Erythroblast (primary cell): ENCODE measurements around the gene DIPK1A.

Experiments
- DNase-seq, 2 experiments: peaks; one replicate each; lab custom pipeline; 2025; lab: John Stamatoyannopoulos, UW
- GATA1 ChIP-seq: IDR thresholded peaks from 2 replicates; pipeline ENCODE4 v1.6.1; 2011; ENCODE audit warnings: low read depth, mild to moderate bottlenecking, control low read depth, low read length, moderate library complexity
- POLR2A ChIP-seq: IDR thresholded peaks from 2 replicates; pipeline ENCODE4 v1.6.1; 2011; ENCODE audit warnings: mild to moderate bottlenecking, low read length

DIPK1A gene

DNA sequence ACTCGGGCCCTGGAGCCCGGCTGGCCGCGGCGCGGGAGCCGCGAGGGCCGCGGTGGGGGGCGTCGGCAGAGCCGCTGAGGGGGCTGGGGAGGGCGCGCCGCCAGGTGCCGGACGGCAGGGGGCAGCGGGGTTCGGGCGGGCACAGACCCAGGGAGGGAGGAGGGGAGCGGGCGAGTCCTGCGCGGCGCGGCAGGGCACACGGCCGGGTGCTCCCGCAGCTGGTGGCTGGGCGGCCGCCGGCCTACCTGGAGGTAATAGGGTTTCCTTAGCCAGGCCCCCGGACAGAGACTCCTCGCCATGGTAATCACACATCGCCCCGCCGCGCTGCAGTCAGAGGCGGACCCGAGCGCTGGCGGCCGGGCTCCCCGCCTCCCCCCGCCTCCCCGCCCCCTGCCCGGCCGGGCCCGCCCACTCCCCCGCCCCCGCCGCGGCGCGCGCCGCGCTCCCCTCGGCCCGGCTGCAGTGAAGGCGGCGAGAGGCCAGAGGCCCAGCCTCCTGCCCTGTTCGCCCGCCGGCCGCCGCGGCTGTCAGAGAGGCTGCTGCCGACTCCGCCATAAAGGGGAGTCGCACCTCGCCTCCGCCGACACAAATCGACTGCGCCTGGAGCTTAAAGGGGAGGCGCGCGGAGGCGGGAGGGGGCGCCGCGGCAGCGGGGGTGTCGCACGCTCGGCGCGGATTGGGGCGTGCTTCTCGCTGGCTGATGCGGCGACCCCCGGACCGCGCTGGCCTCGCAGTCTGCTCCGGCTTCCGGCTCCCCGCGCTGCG lies at the start of gene DIPK1A:
DIPK1A (minus strand) TSS at position 332 of the 765 bp plus-strand sequence; CDS start at position 299, 33 bp downstream.
- no peak for TF ChIP-seq POLR2A
- TF ChIP-seq GATA1 = no peak
- DNase-seq = peak; percentile 74 to 77

DNA sequence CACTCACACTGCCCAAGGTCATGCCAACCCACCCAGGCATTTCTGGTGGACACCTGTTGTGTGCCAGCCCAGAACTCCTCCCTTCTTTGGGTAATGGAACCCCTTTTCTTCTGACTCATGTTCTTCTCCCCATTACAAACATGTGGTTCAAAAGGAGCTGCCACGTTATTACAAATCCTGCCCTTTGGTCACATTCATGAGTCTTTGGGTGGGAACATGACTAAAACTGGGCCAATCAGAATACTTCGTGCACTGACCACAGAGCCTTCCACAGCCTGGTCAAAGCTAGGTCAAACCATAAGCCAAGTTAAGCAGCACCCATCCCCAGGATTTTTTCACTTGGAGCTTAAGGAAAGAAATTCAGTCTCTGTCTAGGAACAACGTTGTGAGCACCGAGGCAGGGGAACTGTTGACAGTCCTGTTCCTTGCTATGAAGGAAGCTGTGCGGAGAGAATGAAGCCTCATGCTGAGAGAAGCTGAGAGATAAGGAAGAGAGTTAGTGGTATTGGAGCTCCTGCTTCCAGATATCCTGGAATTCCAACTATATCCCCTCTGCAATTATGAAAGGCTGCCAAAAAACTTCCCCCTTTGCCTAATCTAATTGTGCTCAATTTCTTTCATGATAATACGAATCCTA lies 46.8 kb upstream of the DIPK1A start:
- TF ChIP-seq POLR2A (no peak), GATA1 (no peak)
- DNase-seq = no peak

DNA sequence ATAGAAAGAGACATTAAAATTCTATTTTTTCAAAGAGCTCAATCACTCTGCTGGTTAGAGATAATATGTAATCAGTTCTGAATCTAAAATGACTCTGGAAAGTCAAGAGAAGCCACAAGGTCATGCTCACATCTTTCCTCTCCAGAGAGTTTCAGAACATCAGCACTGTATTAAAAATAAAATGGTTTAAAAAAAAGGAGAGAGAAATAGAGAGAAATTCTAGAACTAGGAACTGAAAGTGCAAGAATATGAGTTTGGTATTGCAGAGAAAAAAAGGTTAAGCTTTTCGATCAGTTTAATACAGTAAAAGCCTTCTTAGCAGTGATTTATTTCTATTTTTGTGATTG lies 44.0 kb upstream of the DIPK1A start:
- TF ChIP-seq GATA1 (no peak), POLR2A (no peak)
- no peak for DNase-seq

DNA sequence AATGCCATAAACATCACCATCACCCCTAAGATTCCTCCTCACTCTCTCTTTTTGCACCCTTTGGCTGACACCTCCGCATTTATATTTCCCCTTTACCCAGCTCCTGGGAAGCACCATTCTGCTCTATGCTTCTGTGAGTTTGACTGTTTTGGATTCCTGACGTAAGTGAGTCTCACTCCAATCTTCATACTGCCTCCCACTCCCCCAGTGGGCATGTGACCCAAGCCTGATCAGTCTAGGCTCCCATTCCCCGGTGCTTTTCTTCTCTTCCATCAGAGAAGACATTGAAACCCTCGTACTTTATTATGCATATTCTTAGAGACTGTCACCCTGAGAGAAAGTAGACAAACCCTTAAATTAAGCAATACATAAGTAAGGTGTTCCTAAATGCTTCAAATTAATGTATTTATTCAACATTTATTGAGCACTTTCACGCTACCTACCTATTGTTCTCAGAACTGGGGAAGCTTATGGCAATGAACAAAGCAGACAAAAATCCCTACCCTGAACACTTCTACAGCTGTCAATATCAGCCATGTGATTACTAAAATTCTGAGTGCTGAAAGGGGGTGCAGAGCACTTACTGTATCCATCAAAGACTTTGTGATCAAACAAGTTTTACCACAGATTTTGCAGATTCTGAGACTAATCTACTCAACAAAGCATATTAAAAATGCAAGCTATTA lies 43.4 kb upstream of the DIPK1A start:
- DNase-seq = no peak
- TF ChIP-seq GATA1 (no peak), POLR2A (no peak)

DNA sequence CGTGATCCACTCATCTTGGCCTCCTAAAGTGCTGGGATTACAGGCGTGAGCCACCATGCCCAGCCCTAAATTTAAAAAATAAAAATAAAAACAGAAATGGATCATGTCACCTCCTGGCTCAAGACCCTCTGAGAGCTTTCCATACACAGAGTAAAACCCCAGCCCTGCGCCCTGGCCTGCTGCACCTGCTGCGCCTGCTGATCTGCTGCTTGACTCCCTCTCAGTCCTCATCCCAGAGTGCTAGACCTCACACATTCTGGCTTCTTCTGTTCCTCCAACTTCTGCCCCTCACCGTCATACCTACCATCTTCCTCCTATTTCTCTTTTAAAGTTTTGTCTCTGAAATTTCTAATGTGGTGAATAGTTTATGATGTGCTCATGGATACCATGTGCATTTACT lies 42.7 kb upstream of the DIPK1A start:
- TF ChIP-seq POLR2A (no peak), GATA1 (no peak)
- no peak for DNase-seq

DNA sequence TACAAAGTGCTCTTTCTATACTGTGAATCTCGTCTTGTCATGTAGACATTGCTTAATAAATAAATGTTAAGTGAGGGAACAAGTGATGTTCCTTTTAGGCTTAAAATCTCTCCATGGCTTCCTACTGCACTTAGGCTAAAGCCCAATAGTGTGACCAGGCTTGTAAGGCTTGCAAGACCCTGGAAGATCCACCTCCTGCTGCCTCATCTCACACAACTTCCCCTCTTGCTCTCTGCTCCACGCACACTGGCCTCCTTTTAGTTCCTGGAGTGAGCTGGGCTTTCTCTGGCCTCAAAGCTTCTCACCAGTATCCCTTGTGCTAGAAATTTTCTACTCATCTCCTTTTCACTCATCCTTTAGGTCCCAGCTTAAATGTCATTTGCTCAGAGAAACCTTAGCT lies 41.5 kb upstream of the DIPK1A start:
- no peak for DNase-seq
- TF ChIP-seq POLR2A (no peak), GATA1 (no peak)

DNA sequence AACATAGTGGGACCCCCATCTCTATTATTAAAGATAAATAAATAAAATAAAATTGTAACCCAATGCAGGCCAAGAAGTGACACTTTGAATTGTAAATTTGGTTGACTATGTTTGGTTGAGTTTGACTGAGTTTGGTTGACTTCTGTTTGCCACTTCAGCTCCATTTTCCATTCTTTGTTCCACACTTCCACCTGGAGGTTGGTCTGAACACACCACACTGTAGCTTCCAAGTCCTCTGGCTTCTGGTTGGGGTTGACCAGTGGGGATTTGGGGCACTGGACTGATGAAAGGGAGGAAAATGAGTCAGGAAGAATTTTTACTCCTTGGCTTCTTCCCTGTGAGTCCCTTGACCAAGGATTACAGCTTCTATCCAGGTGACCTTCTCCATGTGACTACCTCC lies 40.6 kb upstream of the DIPK1A start:
- no peak for DNase-seq
- TF ChIP-seq POLR2A (no peak), GATA1 (no peak)

DNA sequence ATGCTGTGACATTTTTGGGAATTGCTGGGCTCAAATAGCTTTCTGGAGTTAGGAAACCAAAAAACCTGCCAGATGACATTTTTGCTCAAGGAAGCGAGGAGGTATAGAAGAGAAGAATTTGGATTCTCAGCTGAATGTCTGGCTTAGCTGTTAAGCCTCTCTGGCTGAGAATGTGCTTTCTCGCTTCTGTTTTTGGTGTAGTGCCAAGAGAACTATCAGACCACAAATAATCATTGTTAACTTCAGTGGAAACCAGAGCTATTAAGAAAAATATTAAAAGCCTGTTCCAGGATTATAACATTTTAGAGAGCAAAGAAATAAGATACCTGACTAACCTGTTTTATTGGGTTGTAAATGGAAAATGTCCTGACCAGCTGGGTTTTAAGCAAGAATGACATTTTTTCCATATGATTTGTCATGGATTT lies 39.5 kb upstream of the DIPK1A start:
- no peak for DNase-seq
- no peak for TF ChIP-seq POLR2A
- no peak for TF ChIP-seq GATA1

DNA sequence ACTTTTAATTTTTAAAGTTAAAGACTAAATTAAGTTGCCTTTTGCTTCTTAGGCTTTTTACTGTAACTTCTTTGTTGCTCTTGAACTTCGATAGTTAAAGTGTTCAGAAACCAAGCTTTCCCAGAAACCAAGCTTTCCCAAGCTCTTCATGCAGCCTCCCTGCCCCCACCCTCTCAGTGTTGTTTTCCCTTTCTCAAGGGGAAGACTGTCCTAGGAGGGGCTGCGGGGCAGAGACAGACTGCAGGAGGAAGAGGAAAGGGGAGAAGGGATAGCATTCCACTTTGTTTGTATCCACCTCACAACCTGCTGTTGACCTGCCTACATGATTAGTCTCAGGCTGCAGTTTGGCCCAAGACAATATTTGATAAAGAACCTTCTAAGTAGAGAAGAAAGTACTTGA lies 39.0 kb upstream of the DIPK1A start:
- no peak for DNase-seq
- TF ChIP-seq POLR2A (no peak), GATA1 (no peak)

DNA sequence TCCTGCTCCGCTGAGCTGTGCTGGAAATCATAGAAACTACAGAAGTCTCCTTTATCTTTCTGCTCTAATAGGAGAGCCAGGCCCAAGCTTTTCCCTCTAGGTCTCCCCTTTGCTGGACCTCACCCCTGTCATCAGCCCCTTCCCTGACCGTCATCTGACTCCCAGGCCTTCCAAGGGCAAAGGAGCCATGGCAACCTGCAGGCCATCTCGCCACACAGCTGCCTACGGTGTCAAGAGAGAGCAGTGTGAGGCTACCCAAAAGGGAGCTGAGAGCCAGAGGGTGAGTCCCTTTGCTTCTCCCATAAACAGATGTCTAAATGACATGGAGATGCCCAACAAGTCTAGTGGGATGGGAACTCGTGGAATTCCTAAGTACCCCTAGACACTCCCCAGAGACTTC lies 37.6 kb upstream of the DIPK1A start:
- TF ChIP-seq GATA1 (no peak), POLR2A (no peak)
- DNase-seq = no peak

DNA sequence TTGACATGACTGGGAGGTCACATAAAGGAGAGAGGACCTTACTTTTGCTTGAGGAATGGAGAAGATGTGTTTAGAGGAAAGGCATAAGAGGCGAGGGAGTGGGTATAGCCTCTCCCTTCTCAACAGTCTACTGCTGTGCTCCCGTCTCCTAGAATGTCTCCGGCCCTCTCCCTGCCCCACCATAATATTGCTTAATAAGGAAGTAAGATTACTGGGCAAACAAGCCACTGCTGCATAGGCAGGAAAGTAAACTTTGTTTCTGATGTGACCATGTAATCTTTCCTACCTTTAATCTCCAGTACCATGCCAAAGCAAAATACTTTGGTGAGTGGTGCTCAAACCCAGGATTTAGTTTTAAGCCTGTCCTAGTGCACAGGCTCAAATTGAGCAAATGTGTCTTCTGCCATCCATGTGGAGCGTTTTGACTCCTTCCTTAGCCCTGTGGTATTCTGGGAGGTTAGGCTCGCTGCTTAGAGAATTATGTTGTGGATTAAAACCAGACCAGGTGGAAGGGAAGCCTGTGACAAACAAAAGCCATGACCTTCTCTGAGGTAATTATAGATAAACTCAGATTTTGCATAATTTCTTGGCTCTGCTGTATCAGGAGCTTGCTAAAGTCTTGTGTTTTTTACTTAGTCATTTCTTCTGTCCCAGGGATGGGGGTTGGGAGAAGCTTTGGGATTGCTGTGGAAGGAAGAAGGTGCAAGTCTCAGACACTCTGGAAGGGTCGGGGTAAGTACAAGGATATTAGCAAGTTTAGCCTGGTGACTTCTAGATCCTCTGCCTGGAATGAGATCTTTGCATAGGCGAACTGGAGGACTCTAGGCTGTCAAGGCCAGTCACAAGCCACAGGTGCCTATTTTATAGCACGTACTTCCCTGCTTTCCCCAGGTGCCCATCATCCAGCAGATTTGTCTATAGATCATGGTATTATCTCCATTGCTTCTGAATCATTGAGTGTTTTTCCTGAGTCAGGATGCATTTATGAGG lies 34.5 kb upstream of the DIPK1A start:
- no peak for DNase-seq
- TF ChIP-seq GATA1 (no peak), POLR2A (no peak)

DNA sequence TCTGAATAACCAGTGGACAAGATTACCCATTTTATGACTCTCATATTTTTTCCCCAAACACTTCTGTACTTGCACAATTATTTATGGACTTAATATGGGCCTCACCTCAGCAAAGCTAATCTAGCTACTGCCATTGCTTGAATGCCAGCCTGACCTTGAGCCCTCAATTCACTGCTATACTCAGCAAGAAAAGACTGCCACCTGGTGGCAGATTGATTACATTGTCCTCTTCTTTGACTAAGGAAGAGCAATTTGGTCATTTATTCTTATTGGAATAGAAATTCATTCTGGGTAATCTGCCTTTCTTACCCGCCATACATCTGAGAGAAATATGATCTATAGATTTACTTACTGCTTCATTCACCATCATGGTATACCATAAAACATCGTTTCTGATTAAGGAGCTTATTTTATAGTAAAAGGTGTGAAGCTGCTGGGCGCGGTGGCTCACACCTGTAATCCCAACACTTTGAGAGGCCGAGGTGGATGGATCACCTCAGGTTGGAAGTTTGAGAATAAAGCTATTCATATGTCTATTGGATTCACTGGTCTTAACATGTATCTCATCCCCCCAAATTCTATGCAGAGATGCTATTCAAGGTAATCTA lies 32.9 kb upstream of the DIPK1A start:
- peak; percentile 79 to 85 for DNase-seq
- TF ChIP-seq GATA1 = no peak
- TF ChIP-seq POLR2A = no peak

DNA sequence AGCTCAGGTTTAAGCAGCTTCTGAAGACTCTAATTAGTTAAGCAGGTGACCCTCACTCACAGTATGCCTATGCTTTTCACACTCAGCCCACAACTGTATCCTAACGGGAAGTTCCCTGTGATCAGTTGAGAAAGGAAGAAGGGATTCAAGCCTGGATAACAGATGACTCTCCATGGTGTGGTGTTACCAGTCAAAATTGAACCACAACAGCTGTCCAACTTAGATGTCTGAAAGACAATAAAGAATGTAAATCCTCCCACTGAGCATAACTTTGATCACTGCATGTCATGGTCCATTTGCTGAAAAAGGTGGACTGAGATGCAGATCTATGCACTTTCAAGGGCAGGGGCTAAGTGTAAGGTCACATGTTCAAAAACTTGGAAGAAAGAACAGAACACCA lies 32.3 kb upstream of the DIPK1A start:
- TF ChIP-seq GATA1 (no peak), POLR2A (no peak)

More for the DNA sequence above, 32.3 kb upstream of the DIPK1A start:
- DNase-seq = no peak
